PC-3 (cell line): ENCODE data around the gene CHFR. TPM values are rescaled to one million over a fixed set of nuclear protein-coding genes. Genes with fewer than 3 reads are reported as not detected.

ENCODE experiments used
- ATAC-seq: fragments of 200-7000 bp; cut with Tn5 transposase; 2 replicates; pipeline ENCODE4 v1.9.1; 2020; ENCODE audit warnings: mild to moderate bottlenecking, moderate library complexity
- BruUV-seq: library from RNA; stranded (reverse); fragments of 400-500 nt; replicated peaks from 2 replicates; lab custom pipeline; 2021; lab: Mats Ljungman, UMichigan
- CTCF ChIA-PET: fragments of 300-600 bp; sonication (Branson Sonifier 250); formaldehyde crosslinking; loops from one replicate; lab custom pipeline; 2022; ENCODE audit warnings: antibody characterized with exemption; lab: Charles Lee
- POLR2A ChIA-PET: fragments of 300-600 bp; sonication (Branson Sonifier 250); formaldehyde crosslinking; loops from one replicate; lab custom pipeline; 2022; ENCODE audit warnings: antibody characterized with exemption; ENCODE audit not compliant: unreplicated experiment; lab: Charles Lee
- DNase-seq: peaks from one replicate; pipeline ENCODE4 v3.0.0-alpha.2; 2015
- H2AFZ ChIP-seq: fragments of 300-600 bp; sonication (generic); 2 replicates; pipeline ENCODE4 v1.6.0; 2016; ENCODE audit warnings: antibody characterized with exemption, low read length
- H3F3A ChIP-seq: fragments of 300-600 bp; sonication (generic); one replicate; pipeline ENCODE4 v1.6.0; 2017; ENCODE audit warnings: antibody characterized with exemption, low read length, control low read depth, mild to moderate bottlenecking; ENCODE audit not compliant: unreplicated experiment
- H3K27ac ChIP-seq: fragments of 300-600 bp; sonication (generic); 2 replicates; pipeline ENCODE4 v1.5.1; 2016; ENCODE audit warnings: mild to moderate bottlenecking, low read length
- H3K27me3 ChIP-seq: fragments of 300-600 bp; sonication (generic); 2 replicates; pipeline ENCODE4 v1.6.1; 2016; ENCODE audit warnings: low read length, mixed read lengths
- H3K36me3 ChIP-seq: fragments of 300-600 bp; sonication (generic); 2 replicates; pipeline ENCODE4 v1.6.1; 2016; ENCODE audit warnings: low read depth, mixed run types, low read length, mixed read lengths
- H3K4me1 ChIP-seq: fragments of 300-600 bp; sonication (generic); 2 replicates; pipeline ENCODE4 v1.5.1; 2016; ENCODE audit warnings: low read length; ENCODE audit not compliant: insufficient read depth
- H3K4me2 ChIP-seq: fragments of 300-600 bp; sonication (generic); 2 replicates; pipeline ENCODE4 v1.6.0; 2016; ENCODE audit warnings: low read length
- H3K4me3 ChIP-seq: fragments of 300-600 bp; sonication (generic); 2 replicates; pipeline ENCODE4 v1.5.1; 2016; ENCODE audit warnings: mild to moderate bottlenecking, low read length, mixed read lengths
- H3K79me2 ChIP-seq: fragments of 300-600 bp; sonication (generic); 2 replicates; pipeline ENCODE4 v1.6.1; 2017; ENCODE audit warnings: low read length, mixed read lengths
- H3K9ac ChIP-seq: fragments of 300-600 bp; sonication (generic); 2 replicates; pipeline ENCODE4 v1.6.0; 2016; ENCODE audit warnings: mild to moderate bottlenecking, low read length
- H3K9me2 ChIP-seq: fragments of 300-600 bp; sonication (generic); replicated peaks from 2 replicates; pipeline ENCODE4 v1.6.1; 2016; ENCODE audit warnings: mixed run types, low read length, mixed read lengths
- H3K9me3 ChIP-seq: fragments of 300-600 bp; sonication (generic); 2 replicates; pipeline ENCODE4 v1.6.1; 2016; ENCODE audit warnings: low read length, mixed read lengths
- H4K20me1 ChIP-seq: fragments of 300-600 bp; sonication (generic); 2 replicates; pipeline ENCODE4 v1.6.1; 2016; ENCODE audit warnings: low read length, mixed read lengths
- CTCF ChIP-seq: fragments of 300-600 bp; sonication (generic); conservative IDR thresholded peaks from 2 replicates; pipeline ENCODE4 v1.5.1; 2017; ENCODE audit warnings: antibody characterized with exemption, low read depth, mild to moderate bottlenecking, low read length
- EZH2 ChIP-seq: fragments of 300-600 bp; sonication (generic); IDR thresholded peaks from one replicate; pipeline ENCODE4 v1.6.1; 2017; ENCODE audit warnings: antibody characterized with exemption, mild to moderate bottlenecking, low read length; ENCODE audit not compliant: unreplicated experiment
- EZH2phosphoT487 ChIP-seq: fragments of 300-600 bp; sonication (generic); IDR thresholded peaks from 2 replicates; pipeline ENCODE4 v1.6.1; 2018; ENCODE audit warnings: mild to moderate bottlenecking, antibody characterized with exemption, low read length, borderline replicate concordance
- intact Hi-C: fragments of 100-400 bp; cut with micrococcal nuclease; formaldehyde crosslinking; loops from 2 replicates; pipeline ENCODE4 v1.9.0; 2023
- total RNA-seq: library from RNA; depleted of rRNA; stranded (reverse); fragments of >200 nt; gene quantifications from 2 replicates; pipeline ENCODE4 v1.2.3, GENCODE V29; 2014

Gene CHFR
- total RNA-seq, 1 experiment from 2014 or later: 23.3 TPM

- H3K36me3 ChIP-seq: peaks cover 51% of the 10 kb centered on the region
- no peaks in the 10 kb centered on the region for H3F3A ChIP-seq
- H3K4me3 ChIP-seq: no peak overlapping the region
- ChIA-PET POLR2A (no interaction called here), CTCF (no interaction called here)
- H4K20me1 ChIP-seq: 0 out of 2 replicates have a peak, but pooled peaks cover 4% of the 10 kb centered on the region
- DNase-seq: no peak
- no peak overlapping the region for H3K4me2 ChIP-seq
- no peaks in the 10 kb centered on the region for H3K4me1 ChIP-seq
- no peaks in the 10 kb centered on the region for H3K9me3 ChIP-seq
- H3K27me3 ChIP-seq: no peaks in the 10 kb centered on the region
- TF ChIP-seq EZH2phosphoT487 (no peak), EZH2 (no peak), CTCF (no peak)
- no peak overlapping the region for H3K9ac ChIP-seq
- ATAC-seq: no peak
- intact Hi-C loops: no loop called here
- H3K9me2 ChIP-seq: no peaks in the 10 kb centered on the region
- H3K79me2 ChIP-seq: no peaks in the 10 kb centered on the region
- no peak overlapping the region for H2AFZ ChIP-seq
- no peak overlapping the region for H3K27ac ChIP-seq
- BruUV-seq: no TSS peak
Observed at GRCh38 chr12:132786192-132786591, 101.2 kb downstream of the CHFR start.

- ChIA-PET CTCF (no interaction called here), POLR2A (no interaction called here)
- no peaks in the 10 kb centered on the region for H3F3A ChIP-seq
- BruUV-seq: no TSS peak
- no peak for DNase-seq
- no peak overlapping the region for H3K27ac ChIP-seq
- no peaks in the 10 kb centered on the region for H3K4me1 ChIP-seq
- no peaks in the 10 kb centered on the region for H3K9me2 ChIP-seq
- H3K4me2 ChIP-seq: no peak overlapping the region
- intact Hi-C loops: no loop called here
- no peaks in the 10 kb centered on the region for H3K79me2 ChIP-seq
- no peak overlapping the region for H3K9ac ChIP-seq
- no peak overlapping the region for H2AFZ ChIP-seq
- TF ChIP-seq CTCF (no peak), EZH2phosphoT487 (no peak), EZH2 (no peak)
- no peak overlapping the region for H3K4me3 ChIP-seq
- H3K36me3 ChIP-seq: peaks cover 54% of the 10 kb centered on the region
- no peak for ATAC-seq
- H4K20me1 ChIP-seq: 0 out of 2 replicates have a peak, but pooled peaks cover 4% of the 10 kb centered on the region
- no peaks in the 10 kb centered on the region for H3K9me3 ChIP-seq
- H3K27me3 ChIP-seq: no peaks in the 10 kb centered on the region
Observed at GRCh38 chr12:132784580-132784979, 102.8 kb downstream of the CHFR start.

DNA sequence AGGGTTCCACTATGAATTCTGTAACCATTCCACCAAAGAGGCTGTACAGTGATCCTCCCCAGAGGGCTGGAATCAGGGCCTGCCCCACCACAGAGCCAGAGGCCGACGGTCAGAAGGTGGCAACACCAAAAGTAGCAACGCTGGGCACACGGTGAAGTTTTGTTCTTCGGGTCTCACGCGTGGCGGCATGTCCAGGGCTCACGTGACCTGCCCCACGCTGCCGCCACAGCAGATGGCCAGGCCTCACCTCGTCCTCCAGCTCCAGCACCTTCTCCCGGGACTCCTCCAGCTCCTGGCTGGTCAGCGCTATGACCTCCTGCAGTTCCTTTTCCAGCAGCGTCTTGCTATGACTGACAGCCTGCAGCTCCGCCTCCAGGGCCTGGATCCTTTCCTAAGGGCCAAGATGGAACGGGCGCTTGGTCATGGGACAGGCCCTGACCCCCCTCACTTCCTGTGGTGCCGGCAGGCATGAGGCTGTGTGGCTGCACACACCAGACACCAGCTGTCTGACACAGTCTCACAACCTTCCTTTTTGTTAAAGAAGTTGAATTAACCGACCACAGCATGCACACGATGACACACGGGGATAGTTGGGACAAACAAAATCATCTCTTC lies 103.4 kb downstream of the CHFR start:
- no peak overlapping the region for H3K27ac ChIP-seq
- DNase-seq (no peak), ATAC-seq (no peak)
- no peaks in the 10 kb centered on the region for H3K4me1 ChIP-seq
- no peaks in the 10 kb centered on the region for H3K27me3 ChIP-seq
- BruUV-seq: no TSS peak
- 0 out of 2 replicates have a peak, but pooled peaks cover 4% of the 10 kb centered on the region for H4K20me1 ChIP-seq
- intact Hi-C loops: no loop called here
- H2AFZ ChIP-seq: no peak overlapping the region
- H3K9me2 ChIP-seq: no peaks in the 10 kb centered on the region
- peaks cover 52% of the 10 kb centered on the region for H3K36me3 ChIP-seq
- H3K4me3 ChIP-seq: no peak overlapping the region
- H3F3A ChIP-seq: no peaks in the 10 kb centered on the region
- no peak overlapping the region for H3K4me2 ChIP-seq
- no peak for TF ChIP-seq EZH2phosphoT487
- no peak for TF ChIP-seq EZH2
- no peak for TF ChIP-seq CTCF
- no peaks in the 10 kb centered on the region for H3K9me3 ChIP-seq
- no peaks in the 10 kb centered on the region for H3K79me2 ChIP-seq
- POLR2A ChIA-PET: no interaction called here
- CTCF ChIA-PET: no interaction called here
- H3K9ac ChIP-seq: no peak overlapping the region
